CD4-positive, alpha-beta T cell (primary cell): ENCODE measurements around the gene ATG5. TPM values are rescaled to one million over a fixed set of nuclear protein-coding genes. Genes with fewer than 3 reads are reported as not detected.

Experiments used
- ATAC-seq: fragments of 200-7000 bp; cut with Tn5 transposase; one replicate; pipeline ENCODE4 v1.10.0; 2022; ENCODE audit warnings: mild to moderate bottlenecking; ENCODE audit not compliant: poor library complexity
- CTCF ChIA-PET: fragments of 350-600 bp; sonication (Branson Sonifier 250); formaldehyde crosslinking; loops from one replicate; lab custom pipeline; 2021; ENCODE audit warnings: antibody characterized with exemption, inconsistent platforms; lab: Charles Lee
- POLR2A ChIA-PET: fragments of 350-600 bp; sonication (Branson Sonifier 250); formaldehyde crosslinking; loops from one replicate; lab custom pipeline; 2021; ENCODE audit warnings: antibody characterized with exemption, inconsistent platforms; lab: Charles Lee
- DNase-seq, 14 experiments: peaks; one replicate each; pipeline ENCODE4 v3.0.0-alpha.2; 2013 to 2020; ENCODE audit warnings: mixed read lengths in 2 of 14
- H3K27ac ChIP-seq, 2 donors: one replicate each; pipeline versions ENCODE4 v1.5.1 to v1.7.0; 2013; ENCODE audit warnings: low read length in 2 of 2, low read depth in 1 of 2, mild to moderate bottlenecking in 1 of 2
- H3K27me3 ChIP-seq, 2 experiments: 1 replicate in 1 of 2; 2 replicates in 1 of 2; pipeline versions ENCODE4 v1.6.1 to v1.7.0; 2013; ENCODE audit warnings: low read length in 2 of 2, control low read depth in 1 of 2, mild to moderate bottlenecking in 1 of 2, moderate library complexity in 1 of 2; ENCODE audit not compliant: insufficient read depth in 2 of 2, control insufficient read depth in 1 of 2
- H3K36me3 ChIP-seq: one replicate; pipeline ENCODE4 v1.6.1; 2013; ENCODE audit warnings: low read length, control low read depth; ENCODE audit not compliant: insufficient read depth
- H3K4me1 ChIP-seq: one replicate; pipeline ENCODE4 v1.6.1; 2013; ENCODE audit warnings: low read length, control low read depth; ENCODE audit not compliant: insufficient read depth
- H3K4me3 ChIP-seq: one replicate; pipeline ENCODE4 v1.5.1; 2013; ENCODE audit warnings: mild to moderate bottlenecking, low read length, moderate library complexity
- H3K9me3 ChIP-seq, 2 experiments: 1 replicate in 1 of 2; 2 replicates in 1 of 2; pipeline versions ENCODE4 v1.6.1 to v1.7.0; 2013; ENCODE audit warnings: low read length in 2 of 2, mild to moderate bottlenecking in 2 of 2, control low read depth in 1 of 2, moderate library complexity in 1 of 2; ENCODE audit not compliant: control insufficient read depth in 1 of 2, insufficient read depth in 1 of 2
- H3K27ac Mint-ChIP-seq: one replicate; pipeline ENCODE4 v1.8.0; 2020; ENCODE audit warnings: mixed read lengths
- H3K27me3 Mint-ChIP-seq: one replicate; pipeline ENCODE4 v1.8.0; 2021; ENCODE audit warnings: mixed read lengths
- H3K36me3 Mint-ChIP-seq: one replicate; pipeline ENCODE4 v1.8.0; 2021; ENCODE audit warnings: low read depth, mixed read lengths
- H3K4me1 Mint-ChIP-seq: one replicate; pipeline ENCODE4 v1.8.0; 2021; ENCODE audit warnings: low read depth, mixed read lengths
- H3K4me3 Mint-ChIP-seq: one replicate; pipeline ENCODE4 v1.8.0; 2020; ENCODE audit warnings: mild to moderate bottlenecking, mixed read lengths
- H3K9me3 Mint-ChIP-seq: one replicate; pipeline ENCODE4 v1.8.0; 2020; ENCODE audit warnings: mixed read lengths
- CTCF ChIP-seq: fragments of 200-600 bp; IDR thresholded peaks from one replicate; pipeline ENCODE4 v1.8.0; 2022; ENCODE audit warnings: antibody characterized with exemption, mild to moderate bottlenecking
- intact Hi-C, 2 experiments: fragments of 100-400 bp; cut with DNase I in 1 of 2; cut with micrococcal nuclease in 1 of 2; formaldehyde crosslinking; loops; one replicate each; pipeline versions ENCODE4 v1.15.1 to v1.9.0; 2023 to 2025; cut with DNase I, micrococcal nuclease
- polyA plus RNA-seq, 2 donors: library from polyadenylated mRNA; unstranded; fragments of 120-200 nt; gene quantifications; one replicate each; pipeline ENCODE4 v1.2.1, GENCODE V29; 2013
- total RNA-seq, 174 experiments: library from RNA in 2 of 174; stranded (reverse) in 2 of 174; gene quantifications; one replicate each; pipeline ENCODE4 v1.2.3 and lab custom pipeline; 2021 to 2026

The ATG5 gene
- total RNA-seq (10 to 100 TPM; 19.4 to 23.2 TPM), total RNA-seq (lab: John Stamatoyannopoulos, UW) (36.2 to 76.8 (median 52.7) reads per million in 172 experiments)
- 23.1 TPM for polyA plus RNA-seq (2013, experiment 1 of 2)
- polyA plus RNA-seq (2013, experiment 2 of 2), result 29.9 TPM

- CTCF ChIA-PET, result interaction anchor here (0.7 to 1.5 kb wide), 5 partner anchors 9 to 702 kb away, joined by 3 to 10 read pairs (median 5); partner anchors contain the start of genes CRYBG1 and MTRES1
- Histone ChIP-seq H3K4me1 (peaks cover 22% of the 10 kb centered on the region), H3K9me3 (no peaks in the 10 kb centered on the region), H3K4me3 (peak within 1 kb of the TSS; percentile 92), H3K36me3 (no peaks in the 10 kb centered on the region), H3K27me3 (peaks cover 0 to 12% of the 10 kb centered on the region in 2 experiments), H3K27ac (peak within 1 kb of the TSS; percentile 85 to 91)
- DNase-seq (peak; percentile 98 to 100 (median 100)), ATAC-seq (peak; percentile 92)
- no peaks in the 10 kb centered on the region for H3K9me3 Mint-ChIP-seq
- H3K4me3 Mint-ChIP-seq, result peak within 1 kb of the TSS; percentile 99
- peaks cover 50% of the 10 kb centered on the region for H3K4me1 Mint-ChIP-seq
- intact Hi-C loops, result loop anchor here in 1 of 2 experiments (2.0 to 5.0 kb wide), 5 partner anchors 238 to 1137 kb away; partner anchors contain the start of genes MTRES1, PRDM1, QRSL1 and RTN4IP1
- POLR2A ChIA-PET, result interaction anchor here (0.5 to 1.9 kb wide), 21 partner anchors 9 to 1466 kb away, joined by 3 to 16 read pairs (median 4); partner anchors contain the start of genes CRYBG1, HACE1 and PREP
- H3K36me3 Mint-ChIP-seq, result peaks cover 16% of the 10 kb centered on the region
- peak within 1 kb of the TSS; percentile 96 for H3K27ac Mint-ChIP-seq
- H3K27me3 Mint-ChIP-seq, result peaks cover 19% of the 10 kb centered on the region
- TF ChIP-seq CTCF, result no peak
Measured at GRCh38 chr6:106325336-106326178, at the start of gene ATG5. Gene ATG5 (minus strand): TSS chr6:106325760. CDS start chr6:106316208, 9,552 bp downstream.

DNA sequence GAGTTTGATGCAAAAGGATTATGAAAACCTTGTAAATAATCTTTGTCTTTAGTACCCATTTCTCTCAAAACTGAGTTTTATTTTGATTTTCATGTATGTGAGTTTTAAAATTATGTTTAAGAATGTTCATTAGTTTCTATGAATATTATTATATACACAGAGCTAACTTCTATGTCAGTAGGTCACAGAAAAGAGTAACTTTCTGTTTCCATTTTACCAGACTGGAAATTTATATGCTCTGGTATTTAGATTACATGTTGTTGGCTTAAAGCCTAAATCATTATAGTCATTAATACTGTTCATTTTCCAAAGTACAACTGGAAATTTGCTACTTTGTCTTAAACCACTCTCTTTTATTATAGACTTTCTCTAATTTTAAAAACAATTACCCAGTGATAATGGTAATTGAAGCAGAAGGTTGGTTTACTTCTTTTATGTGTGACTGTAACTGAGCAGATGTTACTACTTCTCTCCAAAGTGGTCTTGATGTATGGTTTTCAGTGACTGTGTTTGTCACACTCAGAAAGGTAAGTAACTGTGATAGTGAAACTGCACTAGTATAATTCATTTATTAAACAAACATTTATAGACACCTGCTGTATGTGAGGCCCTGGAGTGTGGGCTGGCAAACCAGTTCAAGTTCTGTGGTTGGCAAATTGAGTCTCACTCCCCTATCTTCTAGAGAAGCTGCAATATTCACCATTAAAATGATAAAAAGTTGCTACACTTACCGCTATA lies 48.1 kb upstream of the ATG5 start:
- intact Hi-C loops, result no loop called here
- POLR2A ChIA-PET, result no interaction called here
- Histone ChIP-seq H3K27ac (no peak overlapping the region), H3K9me3 (no peaks in the 10 kb centered on the region), H3K36me3 (no peaks in the 10 kb centered on the region), H3K27me3 (no peaks in the 10 kb centered on the region), H3K4me3 (no peak overlapping the region), H3K4me1 (no peaks in the 10 kb centered on the region)
- Mint-ChIP-seq H3K9me3 (no peaks in the 10 kb centered on the region), H3K27me3 (peaks cover 5% of the 10 kb centered on the region), H3K27ac (no peak overlapping the region), H3K4me1 (no peaks in the 10 kb centered on the region), H3K4me3 (no peak overlapping the region), H3K36me3 (no peaks in the 10 kb centered on the region)
- ATAC-seq (no peak), DNase-seq (no peak)
- no peak for TF ChIP-seq CTCF
- CTCF ChIA-PET, result interaction anchor here (0.6 kb wide), 1 partner anchor 178 kb away, joined by 3 read pairs; no protein-coding TSS in a partner anchor

- Mint-ChIP-seq H3K4me1 (no peaks in the 10 kb centered on the region), H3K27me3 (peaks cover under 1% of the 10 kb centered on the region)
Measured at GRCh38 chr6:106372838-106373501, 47.4 kb upstream of the ATG5 start.

More at GRCh38 chr6:106372838-106373501, 47.4 kb upstream of the ATG5 start:
- Mint-ChIP-seq H3K4me3 (no peak overlapping the region), H3K27ac (no peak overlapping the region), H3K9me3 (no peaks in the 10 kb centered on the region), H3K36me3 (no peaks in the 10 kb centered on the region)
- no peaks in the 10 kb centered on the region for H3K9me3 ChIP-seq
- no peaks in the 10 kb centered on the region for H3K4me1 ChIP-seq
- ChIA-PET POLR2A (no interaction called here), CTCF (no interaction called here)
- intact Hi-C loops, result no loop called here
- no peak for ATAC-seq
- no peaks in the 10 kb centered on the region for H3K27me3 ChIP-seq
- no peak for DNase-seq
- H3K36me3 ChIP-seq, result no peaks in the 10 kb centered on the region
- TF ChIP-seq CTCF, result no peak
- H3K4me3 ChIP-seq, result no peak overlapping the region
- H3K27ac ChIP-seq, result no peak overlapping the region
